Measurements from ENCODE around the gene RSRC1.

RSRC1 gene

GRCh38 chr3:158128755-158129154, 18.9 kb downstream of the RSRC1 start:
- DNase-seq (ENCODE audit: low read depth) = no peak

GRCh38 chr3:158134363-158134762, 24.5 kb downstream of the RSRC1 start:
- no peak for DNase-seq (ENCODE audit: low read depth)

- DNase-seq (ENCODE audit: low read depth) = no peak
These were observed 30.5 kb downstream of the RSRC1 start for GRCh38 chr3:158140396-158140795.

- DNase-seq (ENCODE audit: low read depth) = no peak
These were observed 38.3 kb downstream of the RSRC1 start for GRCh38 chr3:158148218-158148617.

- peak; percentile 10 for DNase-seq (ENCODE audit: low read depth)
These were observed 42.3 kb downstream of the RSRC1 start for GRCh38 chr3:158152186-158152585.

- no peak for DNase-seq (ENCODE audit: low read depth)
These were observed 49.1 kb downstream of the RSRC1 start for GRCh38 chr3:158158969-158159368.

- DNase-seq (ENCODE audit: low read depth) = no peak
These were observed 49.8 kb downstream of the RSRC1 start for GRCh38 chr3:158159714-158160113.

- DNase-seq (ENCODE audit: low read depth) = peak; percentile 84
These were observed 51.1 kb downstream of the RSRC1 start for GRCh38 chr3:158160958-158161357.

- no peak for DNase-seq (ENCODE audit: low read depth)
These were observed 55.3 kb downstream of the RSRC1 start for GRCh38 chr3:158165141-158165655.

GRCh38 chr3:158165730-158166129, 55.8 kb downstream of the RSRC1 start:
- DNase-seq (ENCODE audit: low read depth) = no peak

GRCh38 chr3:158166223-158166622, 56.3 kb downstream of the RSRC1 start:
- DNase-seq (ENCODE audit: low read depth) = no peak

GRCh38 chr3:158167737-158168557, 58.1 kb downstream of the RSRC1 start:
- DNase-seq (ENCODE audit: low read depth) = peak; percentile 92

- DNase-seq (ENCODE audit: low read depth) = no peak
These were observed 59.2 kb downstream of the RSRC1 start for GRCh38 chr3:158169091-158169491.

- DNase-seq (ENCODE audit: low read depth) = no peak
These were observed 71.2 kb downstream of the RSRC1 start for GRCh38 chr3:158181096-158181495.

- no peak for DNase-seq (ENCODE audit: low read depth)
These were observed 75.8 kb downstream of the RSRC1 start for GRCh38 chr3:158185711-158186110.

- DNase-seq (ENCODE audit: low read depth) = no peak
These were observed 91.1 kb downstream of the RSRC1 start for GRCh38 chr3:158200955-158201354.

GRCh38 chr3:158205324-158205723, 95.4 kb downstream of the RSRC1 start:
- DNase-seq (ENCODE audit: low read depth) = no peak

- no peak for DNase-seq (ENCODE audit: low read depth)
These were observed 96.1 kb downstream of the RSRC1 start for GRCh38 chr3:158205994-158206393.

- no peak for DNase-seq (ENCODE audit: low read depth)
These were observed 100.2 kb downstream of the RSRC1 start for GRCh38 chr3:158210067-158210466.

- no peak for DNase-seq (ENCODE audit: low read depth)
These were observed 103.6 kb downstream of the RSRC1 start for GRCh38 chr3:158213461-158213860.

- DNase-seq (ENCODE audit: low read depth) = no peak
These were observed 108.1 kb downstream of the RSRC1 start for GRCh38 chr3:158217992-158218391.

- no peak for DNase-seq (ENCODE audit: low read depth)
These were observed 110.7 kb downstream of the RSRC1 start for GRCh38 chr3:158220575-158220974.

- no peak for DNase-seq (ENCODE audit: low read depth)
These were observed 111.5 kb downstream of the RSRC1 start for GRCh38 chr3:158221426-158221825.

GRCh38 chr3:158226429-158226828, 116.5 kb downstream of the RSRC1 start:
- DNase-seq (ENCODE audit: low read depth) = no peak
